Activated T-helper 17 cell treated with anti-CD3 and anti-CD28 coated beads, Interleukin-2, amount 50 U/mL, for 72 hours (primary cell): Measurements from ENCODE around the gene GJC2. TPM values are rescaled to one million over a fixed set of nuclear protein-coding genes. Genes with fewer than 3 reads are reported as not detected.

Source experiments
- ATAC-seq: fragments of 150-1000 bp; cut with Tn5 transposase; replicated peaks from 2 replicates; pipeline ENCODE4 v1.10.0; 2021; ENCODE audit warnings: mild to moderate bottlenecking, moderate library complexity
- H3K27ac Mint-ChIP-seq: one replicate; pipeline ENCODE4 v1.8.0; 2022; ENCODE audit warnings: mixed read lengths
- H3K27me3 Mint-ChIP-seq: one replicate; pipeline ENCODE4 v1.8.0; 2022; ENCODE audit warnings: mixed read lengths
- H3K36me3 Mint-ChIP-seq: one replicate; pipeline ENCODE4 v1.8.0; 2022; ENCODE audit warnings: low read depth, mild to moderate bottlenecking, mixed read lengths
- H3K4me1 Mint-ChIP-seq: one replicate; pipeline ENCODE4 v1.8.0; 2022; ENCODE audit warnings: mixed read lengths
- H3K4me3 Mint-ChIP-seq: one replicate; pipeline ENCODE4 v1.8.0; 2022; ENCODE audit warnings: mild to moderate bottlenecking, mixed read lengths
- H3K9me3 Mint-ChIP-seq: one replicate; pipeline ENCODE4 v1.8.0; 2022; ENCODE audit warnings: mixed read lengths
- total RNA-seq, 2 donors: library from RNA; stranded (reverse); gene quantifications; one replicate each; pipeline ENCODE4 v1.2.3, GENCODE V29; 2022

The GJC2 gene
- total RNA-seq = under 1 TPM; 0.43 to 0.61 TPM

GRCh38 chr1:228149406-228150119, at the start of gene GJC2:
TSS of gene GJC2 (plus strand) at chr1:228149930. CDS start at chr1:228157759, 7,829 bp downstream.
- Mint-ChIP-seq H3K27me3 (no peaks in the 10 kb centered on the region), H3K9me3 (no peaks in the 10 kb centered on the region), H3K4me1 (no peaks in the 10 kb centered on the region), H3K27ac (no peak within 1 kb of the TSS), H3K36me3 (peaks cover 20% of the 10 kb centered on the region), H3K4me3 (no peak within 1 kb of the TSS)
- ATAC-seq = peak; percentile 5

- no peaks in the 10 kb centered on the region for H3K9me3 Mint-ChIP-seq
- peaks cover 64% of the 10 kb centered on the region for H3K36me3 Mint-ChIP-seq
- no peak for ATAC-seq
These were observed 48.7 kb upstream of the GJC2 start for GRCh38 chr1:228100822-228101613.

GRCh38 chr1:228101614-228101993, 48.1 kb upstream of the GJC2 start:
- H3K9me3 Mint-ChIP-seq = no peaks in the 10 kb centered on the region
- no peaks in the 10 kb centered on the region for H3K27me3 Mint-ChIP-seq
- ATAC-seq = no peak
- peaks cover 63% of the 10 kb centered on the region for H3K36me3 Mint-ChIP-seq
- H3K4me1 Mint-ChIP-seq = peaks cover 12% of the 10 kb centered on the region
- peak overlapping the region; percentile 81 for H3K27ac Mint-ChIP-seq
- H3K4me3 Mint-ChIP-seq = peak overlapping the region; percentile 91

More at GRCh38 chr1:228100822-228101613, 48.7 kb upstream of the GJC2 start:
- peak overlapping the region; percentile 91 for H3K4me3 Mint-ChIP-seq
- peaks cover 12% of the 10 kb centered on the region for H3K4me1 Mint-ChIP-seq
- peak overlapping the region; percentile 81 for H3K27ac Mint-ChIP-seq
- no peaks in the 10 kb centered on the region for H3K27me3 Mint-ChIP-seq

- H3K9me3 Mint-ChIP-seq = no peaks in the 10 kb centered on the region
- peaks cover 63% of the 10 kb centered on the region for H3K36me3 Mint-ChIP-seq
- ATAC-seq = peak; percentile 34
- H3K4me1 Mint-ChIP-seq = peaks cover 12% of the 10 kb centered on the region
- no peak overlapping the region for H3K27ac Mint-ChIP-seq
- H3K27me3 Mint-ChIP-seq = no peaks in the 10 kb centered on the region
- peak overlapping the region; percentile 91 for H3K4me3 Mint-ChIP-seq
These were observed 47.5 kb upstream of the GJC2 start for GRCh38 chr1:228101994-228102790.

- H3K36me3 Mint-ChIP-seq = peaks cover 62% of the 10 kb centered on the region
- H3K27ac Mint-ChIP-seq = peak within 1 kb of the TSS; percentile 92
- H3K4me1 Mint-ChIP-seq = peaks cover 12% of the 10 kb centered on the region
- peak within 1 kb of the TSS; percentile 91 for H3K4me3 Mint-ChIP-seq
- H3K9me3 Mint-ChIP-seq = no peaks in the 10 kb centered on the region
- ATAC-seq = peak; percentile 89
- no peaks in the 10 kb centered on the region for H3K27me3 Mint-ChIP-seq
These were observed 46.7 kb upstream of the GJC2 start, which contains the start of gene C1orf35 for GRCh38 chr1:228102791-228103620. TSS of gene C1orf35 (minus strand) at chr1:228103325. CDS start at chr1:228103227, 98 bp downstream.

- Mint-ChIP-seq H3K27me3 (no peaks in the 10 kb centered on the region), H3K27ac (peak overlapping the region; percentile 20), H3K9me3 (no peaks in the 10 kb centered on the region), H3K4me1 (peaks cover 13% of the 10 kb centered on the region), H3K36me3 (peaks cover 45% of the 10 kb centered on the region), H3K4me3 (peak overlapping the region; percentile 91)
- no peak for ATAC-seq
These were observed 45.0 kb upstream of the GJC2 start for GRCh38 chr1:228104526-228105269.

GRCh38 chr1:228105270-228105995, 44.3 kb upstream of the GJC2 start:
- H3K27me3 Mint-ChIP-seq = no peaks in the 10 kb centered on the region
- no peaks in the 10 kb centered on the region for H3K9me3 Mint-ChIP-seq
- no peak for ATAC-seq
- H3K4me3 Mint-ChIP-seq = peak overlapping the region; percentile 91
- H3K36me3 Mint-ChIP-seq = peaks cover 38% of the 10 kb centered on the region
- H3K27ac Mint-ChIP-seq = no peak overlapping the region
- H3K4me1 Mint-ChIP-seq = peaks cover 17% of the 10 kb centered on the region

- peaks cover 30% of the 10 kb centered on the region for H3K36me3 Mint-ChIP-seq
- H3K27me3 Mint-ChIP-seq = no peaks in the 10 kb centered on the region
- H3K27ac Mint-ChIP-seq = no peak overlapping the region
- H3K4me3 Mint-ChIP-seq = peak overlapping the region; percentile 20
- no peaks in the 10 kb centered on the region for H3K9me3 Mint-ChIP-seq
- no peak for ATAC-seq
- peaks cover 16% of the 10 kb centered on the region for H3K4me1 Mint-ChIP-seq
These were observed 43.5 kb upstream of the GJC2 start for GRCh38 chr1:228105996-228106799.

- peak overlapping the region; percentile 20 for H3K4me3 Mint-ChIP-seq
- no peaks in the 10 kb centered on the region for H3K27me3 Mint-ChIP-seq
- peaks cover 25% of the 10 kb centered on the region for H3K36me3 Mint-ChIP-seq
- ATAC-seq = no peak
- no peak overlapping the region for H3K27ac Mint-ChIP-seq
- H3K4me1 Mint-ChIP-seq = peaks cover 11% of the 10 kb centered on the region
- no peaks in the 10 kb centered on the region for H3K9me3 Mint-ChIP-seq
These were observed 43.0 kb upstream of the GJC2 start for GRCh38 chr1:228106800-228107054.

- Mint-ChIP-seq H3K27ac (peak overlapping the region; percentile 91), H3K4me3 (peak overlapping the region; percentile 90), H3K27me3 (no peaks in the 10 kb centered on the region), H3K9me3 (no peaks in the 10 kb centered on the region), H3K36me3 (peaks cover 25% of the 10 kb centered on the region), H3K4me1 (peaks cover 11% of the 10 kb centered on the region)
- no peak for ATAC-seq
These were observed 42.1 kb upstream of the GJC2 start for GRCh38 chr1:228107636-228108035.

GRCh38 chr1:228108055-228108690, 41.6 kb upstream of the GJC2 start:
- no peaks in the 10 kb centered on the region for H3K9me3 Mint-ChIP-seq
- peak overlapping the region; percentile 91 for H3K27ac Mint-ChIP-seq
- peak overlapping the region; percentile 90 for H3K4me3 Mint-ChIP-seq
- peaks cover 11% of the 10 kb centered on the region for H3K4me1 Mint-ChIP-seq
- H3K27me3 Mint-ChIP-seq = no peaks in the 10 kb centered on the region
- H3K36me3 Mint-ChIP-seq = peaks cover 22% of the 10 kb centered on the region
- no peak for ATAC-seq

GRCh38 chr1:228108742-228109072, 41.0 kb upstream of the GJC2 start:
- H3K36me3 Mint-ChIP-seq = peaks cover 18% of the 10 kb centered on the region
- peak overlapping the region; percentile 90 for H3K4me3 Mint-ChIP-seq
- H3K9me3 Mint-ChIP-seq = no peaks in the 10 kb centered on the region
- no peak for ATAC-seq
- peak overlapping the region; percentile 91 for H3K27ac Mint-ChIP-seq
- peaks cover 11% of the 10 kb centered on the region for H3K4me1 Mint-ChIP-seq
- no peaks in the 10 kb centered on the region for H3K27me3 Mint-ChIP-seq
